Stomach (tissue), 9 donors: ENCODE measurements around the gene KIF5B. TPM values are rescaled to one million over a fixed set of nuclear protein-coding genes. Genes with fewer than 3 reads are reported as not detected.
"Not testable (repeated sequence)": the region's sequence is repeated elsewhere in the genome, so short reads cannot be mapped to it uniquely, and the experiment has no call there.

Experiments used
- DNase-seq, 2 donors: peaks; one replicate each; pipeline versions ENCODE4 v3.0.0 to v3.0.0-alpha.2; 2013 to 2019
- H3K27ac ChIP-seq, 5 donors: fragments of 200-600 bp in 4 of 5; sonication (generic) in 4 of 5; one replicate each; pipeline ENCODE4 v1.5.1; 2013 to 2019; ENCODE audit warnings: mild to moderate bottlenecking in 1 of 5, moderate library complexity in 1 of 5
- H3K27me3 ChIP-seq, 3 donors: fragments of 200-600 bp; sonication (generic); one replicate each; pipeline ENCODE4 v1.5.1; 2017 to 2019; ENCODE audit warnings: mixed run types in 1 of 3
- H3K36me3 ChIP-seq, 4 donors: fragments of 200-600 bp; sonication (generic); 1 replicate in 3 of 4; 2 replicates in 1 of 4; pipeline ENCODE4 v1.5.1; 2016 to 2019
- H3K4me1 ChIP-seq, 4 donors: fragments of 200-600 bp; sonication (generic); one replicate each; pipeline ENCODE4 v1.5.1; 2016 to 2019
- H3K4me3 ChIP-seq, 4 donors: fragments of 200-600 bp; sonication (generic) in 3 of 4; one replicate each; pipeline ENCODE4 v1.5.1; 2016 to 2019; ENCODE audit warnings: mild to moderate bottlenecking in 1 of 4
- H3K9me3 ChIP-seq, 4 donors: fragments of 200-600 bp; sonication (generic); one replicate each; pipeline ENCODE4 v1.5.1; 2016 to 2019
- CTCF ChIP-seq, 7 experiments: fragments of 450-650 bp in 4 of 7; fragments of 200-600 bp in 3 of 7; sonication (generic) in 3 of 7; IDR thresholded peaks; one replicate each; pipeline ENCODE4 v1.5.1; 2016 to 2019; ENCODE audit warnings: antibody characterized with exemption in 7 of 7, control low read depth in 2 of 7, mild to moderate bottlenecking in 1 of 7
- EP300 ChIP-seq: sonication (generic); formaldehyde crosslinking; IDR thresholded peaks from one replicate; pipeline ENCODE4 v1.6.1; 2017; ENCODE audit warnings: antibody characterized with exemption
- POLR2A ChIP-seq, 4 donors: fragments of 450-650 bp; IDR thresholded peaks; one replicate each; pipeline ENCODE4 v1.6.1; 2016; ENCODE audit warnings: antibody characterized with exemption in 4 of 4, control low read depth in 2 of 4, mild to moderate bottlenecking in 1 of 4, moderate library complexity in 1 of 4
- POLR2AphosphoS5 ChIP-seq, 3 donors: sonication (generic); formaldehyde crosslinking; IDR thresholded peaks; one replicate each; pipeline ENCODE4 v1.6.1; 2016; ENCODE audit warnings: antibody characterized with exemption in 3 of 3
- WGBS, 5 donors: extraction: QIAGEN DNeasy Blood & Tissue Kit in 3 of 5; methylation state at CpG; one replicate each; pipeline versions ENCODE4 v1.1.5 to v1.1.7; 2013 to 2018; 5-methylcytosine and 5-hydroxymethylcytosine counted together
- intact Hi-C: fragments of 100-400 bp; cut with DNase I; formaldehyde crosslinking; loops from one replicate; pipeline ENCODE4 v1.15.1; 2023; ENCODE audit warnings: low total_unique reads
- polyA plus RNA-seq, 3 donors: library from polyadenylated mRNA; stranded (reverse); fragments of 200-250 nt; gene quantifications; one replicate each; pipeline ENCODE4 v1.2.3, GENCODE V29; 2013
- total RNA-seq, 5 donors: library from RNA; depleted of rRNA; stranded (reverse); fragments of >200 nt; gene quantifications; one replicate each; pipeline versions ENCODE4 v1.1.0 to v1.2.3, GENCODE V29; 2014 to 2016
- donor health status: healthy with polysubstance abuse.
- donor health status: Bipolar disorder and iron deficiency.
- donor health status: healthy.

Gene KIF5B
- total and polyA plus RNA-seq, 8 donors = 25.1 to 145 (median 66.3) TPM

GRCh38 chr10:32073128-32073527, 16.9 kb upstream of the KIF5B start:
- H3K9me3 ChIP-seq = no peaks in the 10 kb centered on the region
- 86 to 98% (median 94%) methylated on average over 5 of the region's 5 CpGs for WGBS, 5 donors
- H3K4me1 ChIP-seq = no peaks in the 10 kb centered on the region
- no peak overlapping the region for H3K27ac ChIP-seq
- H3K27me3 ChIP-seq = no peaks in the 10 kb centered on the region
- DNase-seq = no peak
- TF ChIP-seq CTCF (IDR thresholded peaks at IDR 0.05) = no peak
- no peak for TF ChIP-seq POLR2AphosphoS5 (IDR thresholded peaks at IDR 0.05)
- TF ChIP-seq EP300 = no peak
- no peak for TF ChIP-seq POLR2A (IDR thresholded peaks at IDR 0.05)
- intact Hi-C loops = no loop called here
- no peak overlapping the region for H3K4me3 ChIP-seq
- H3K36me3 ChIP-seq = no peaks in the 10 kb centered on the region

- TF ChIP-seq EP300 (no peak), POLR2A (IDR thresholded peaks at IDR 0.05) (no peak), POLR2AphosphoS5 (IDR thresholded peaks at IDR 0.05) (no peak)
- Histone ChIP-seq H3K27me3 (no peaks in the 10 kb centered on the region), H3K4me3 (no peak overlapping the region), H3K4me1 (no peaks in the 10 kb centered on the region), H3K27ac (no peak overlapping the region), H3K9me3 (no peaks in the 10 kb centered on the region), H3K36me3 (no peaks in the 10 kb centered on the region)
- WGBS, 5 donors = 79 to 88% (median 86%) methylated on average over 7 of the region's 7 CpGs
- no peak for DNase-seq
- intact Hi-C loops = no loop called here
These were observed 16.0 kb upstream of the KIF5B start for GRCh38 chr10:32072025-32072800.

GRCh38 chr10:32070645-32071044, 14.4 kb upstream of the KIF5B start:
- no peak overlapping the region for H3K27ac ChIP-seq
- peaks cover 0 to 5% (median 0%) of the 10 kb centered on the region in 4 donors for H3K4me1 ChIP-seq
- no peak overlapping the region for H3K4me3 ChIP-seq
- H3K9me3 ChIP-seq = no peaks in the 10 kb centered on the region
- no peaks in the 10 kb centered on the region for H3K27me3 ChIP-seq
- DNase-seq = no peak
- intact Hi-C loops = no loop called here
- no peaks in the 10 kb centered on the region for H3K36me3 ChIP-seq
- 63 to 79% (median 68%) methylated on average over 2 of the region's 2 CpGs for WGBS, 5 donors
- TF ChIP-seq CTCF (IDR thresholded peaks at IDR 0.05) (no peak), POLR2AphosphoS5 (IDR thresholded peaks at IDR 0.05) (no peak), POLR2A (IDR thresholded peaks at IDR 0.05) (no peak), EP300 (no peak)

GRCh38 chr10:32068569-32068968, 12.3 kb upstream of the KIF5B start:
- H3K36me3 ChIP-seq = no peaks in the 10 kb centered on the region
- DNase-seq = no peak
- no peaks in the 10 kb centered on the region for H3K9me3 ChIP-seq
- no peak for TF ChIP-seq POLR2AphosphoS5 (IDR thresholded peaks at IDR 0.05)
- no peaks in the 10 kb centered on the region for H3K27me3 ChIP-seq
- 67 to 82% (median 76%) methylated on average over 12 of the region's 12 CpGs for WGBS, 5 donors
- no peak overlapping the region for H3K4me3 ChIP-seq
- H3K27ac ChIP-seq = no peak overlapping the region
- peaks cover 0 to 5% (median 0%) of the 10 kb centered on the region in 4 donors for H3K4me1 ChIP-seq
- intact Hi-C loops = no loop called here

GRCh38 chr10:32067931-32068330, 11.7 kb upstream of the KIF5B start:
- H3K27me3 ChIP-seq, H3K36me3 ChIP-seq, H3K4me1 ChIP-seq, H3K4me3 ChIP-seq, H3K27ac ChIP-seq, DNase-seq, H3K9me3 ChIP-seq, intact Hi-C loops: not testable (repeated sequence)
- WGBS, 5 donors = 81 to 89% (median 88%) methylated on average over 5 of the region's 5 CpGs

- TF ChIP-seq POLR2A (IDR thresholded peaks at IDR 0.05) (no peak), POLR2AphosphoS5 (IDR thresholded peaks at IDR 0.05) (no peak), EP300 (no peak), CTCF (IDR thresholded peaks at IDR 0.05) (no peak)
- DNase-seq = peak in 1 of 2 donors; percentile 26
- H3K4me3 ChIP-seq = no peak overlapping the region
- no peaks in the 10 kb centered on the region for H3K36me3 ChIP-seq
- H3K4me1 ChIP-seq = peaks cover 0 to 5% (median 0%) of the 10 kb centered on the region in 4 donors
- H3K27me3 ChIP-seq = no peaks in the 10 kb centered on the region
- no peaks in the 10 kb centered on the region for H3K9me3 ChIP-seq
- H3K27ac ChIP-seq = no peak overlapping the region
- WGBS, 5 donors = 58 to 80% (median 74%) methylated on average over 4 of the region's 4 CpGs
- intact Hi-C loops = no loop called here
These were observed 9.6 kb upstream of the KIF5B start for GRCh38 chr10:32065856-32066255.
